Lower leg skin (tissue), 4 donors: ENCODE data around the gene RCOR1. TPM values are rescaled to one million over a fixed set of nuclear protein-coding genes. Genes with fewer than 3 reads are reported as not detected.

ENCODE experiments used
- total RNA-seq, 4 donors: library from RNA; depleted of rRNA; stranded (reverse); fragments of >200 nt; gene quantifications; one replicate each; pipeline ENCODE4 v1.1.0, GENCODE V29; 2016

The RCOR1 gene
- total RNA-seq, 4 donors from 2014 or later: 20.1 to 25.3 (median 22.9) TPM

Other genes with a start within 250 kb of the RCOR1 start
- gene CINP, start 229.8 kb upstream of the RCOR1 start, total RNA-seq: 10 to 100 TPM; 16.9 to 34.2 (median 27.3) TPM
- 10 to 100 TPM; 10.8 to 37.8 (median 17.8) TPM for gene TECPR2, start 229.7 kb upstream of the RCOR1 start, total RNA-seq
- 100 to 1,000 TPM in 1 of 4 donors, 10 to 100 TPM in 3; 64.6 to 135 (median 69.4) TPM for gene ANKRD9, start 82.9 kb upstream of the RCOR1 start, total RNA-seq
- gene TRAF3, start 184.8 kb downstream of the RCOR1 start, total RNA-seq: 10 to 100 TPM in 3 of 4 donors, 1 to 10 TPM in 1; 3.0 to 14.4 (median 12.1) TPM